ENCODE results near the gene RNGTT.
"Not testable (repeated sequence)": the region's sequence is repeated elsewhere in the genome, so short reads cannot be mapped to it uniquely, and the experiment has no call there.

RNGTT gene

DNA sequence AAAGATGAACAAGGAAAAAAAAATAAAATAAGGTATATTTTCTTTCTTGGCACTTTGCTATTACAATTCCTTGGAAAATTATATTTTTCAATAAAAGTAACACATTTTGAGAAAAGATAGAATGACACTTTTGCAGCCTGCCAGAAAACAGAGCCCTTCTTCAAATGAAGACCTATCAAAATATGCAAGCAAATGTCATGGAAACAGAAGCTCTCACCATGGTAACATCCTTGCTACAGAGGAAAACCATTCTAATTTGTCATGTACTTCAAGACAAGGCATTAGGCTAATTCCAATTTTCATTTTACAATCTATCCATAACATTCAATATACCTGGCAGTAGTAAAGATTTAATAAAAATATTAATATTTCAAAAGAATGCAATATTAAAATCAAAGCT, 177.9 kb downstream of the RNGTT start:
- DNase-seq = no peak

DNA sequence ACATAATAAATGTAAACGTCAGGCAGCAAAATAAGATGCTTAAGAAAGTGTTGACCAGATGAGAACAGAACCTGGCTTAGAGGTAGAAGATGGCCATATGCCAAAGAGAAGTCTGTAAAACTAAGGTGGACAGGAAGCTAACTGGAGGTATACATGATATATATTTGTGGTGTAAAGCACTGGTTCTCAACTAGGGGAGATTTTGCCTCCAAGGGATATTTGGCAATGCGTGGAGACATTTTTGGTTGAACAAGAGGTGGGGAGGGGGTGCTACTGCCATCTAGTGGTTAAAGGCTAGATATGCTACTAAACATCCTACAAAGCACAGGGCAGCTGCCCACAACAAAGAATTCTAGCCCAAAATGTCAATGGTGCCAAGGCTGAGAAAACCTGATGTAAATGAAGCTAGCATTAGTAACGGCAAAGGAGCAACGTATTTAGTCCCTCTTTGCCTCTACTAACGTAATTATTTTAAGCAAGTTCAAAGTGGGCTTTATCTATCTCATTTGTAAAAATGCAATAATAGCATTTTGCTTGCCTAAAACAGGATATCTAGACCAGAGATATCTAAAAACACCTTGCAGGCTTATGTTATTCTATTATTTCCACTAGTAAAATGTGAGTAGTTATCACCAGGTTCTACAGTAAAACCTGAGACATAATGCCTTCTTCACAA, 182.6 kb downstream of the RNGTT start:
- DNase-seq = peak; percentile 68

DNA sequence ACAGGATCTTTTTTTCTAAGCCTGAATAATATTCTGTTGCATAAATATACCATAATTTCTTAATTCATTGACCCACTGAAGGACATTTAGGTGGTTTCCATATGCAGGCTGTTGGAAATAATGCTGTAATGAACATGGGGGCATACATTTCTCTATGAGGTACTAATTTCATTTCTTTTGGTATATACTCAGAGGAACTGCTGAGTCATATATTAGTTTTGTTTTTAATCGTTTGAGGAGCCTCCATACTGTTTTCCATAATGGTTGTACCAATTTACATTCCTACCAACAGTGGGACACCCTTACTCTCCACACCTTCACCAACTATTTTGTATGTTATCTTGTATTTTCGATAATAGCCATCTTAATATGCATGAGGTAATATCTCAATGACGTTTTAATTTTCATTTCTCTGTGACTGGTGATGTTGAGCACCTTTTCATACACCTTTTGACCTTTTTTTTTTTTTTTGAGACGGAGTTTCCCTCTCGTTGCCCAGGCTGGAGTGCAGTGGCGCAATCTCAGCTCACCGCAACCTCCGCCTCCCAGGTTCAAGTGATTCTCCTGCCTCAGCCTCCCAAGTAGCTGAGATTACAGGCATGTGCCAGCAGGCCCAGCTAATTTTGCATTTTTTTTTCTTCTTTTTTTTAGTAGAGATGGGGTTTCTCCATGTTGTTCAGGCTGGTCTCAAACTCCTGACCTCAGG, 187.4 kb downstream of the RNGTT start:
- no peak for DNase-seq

DNA sequence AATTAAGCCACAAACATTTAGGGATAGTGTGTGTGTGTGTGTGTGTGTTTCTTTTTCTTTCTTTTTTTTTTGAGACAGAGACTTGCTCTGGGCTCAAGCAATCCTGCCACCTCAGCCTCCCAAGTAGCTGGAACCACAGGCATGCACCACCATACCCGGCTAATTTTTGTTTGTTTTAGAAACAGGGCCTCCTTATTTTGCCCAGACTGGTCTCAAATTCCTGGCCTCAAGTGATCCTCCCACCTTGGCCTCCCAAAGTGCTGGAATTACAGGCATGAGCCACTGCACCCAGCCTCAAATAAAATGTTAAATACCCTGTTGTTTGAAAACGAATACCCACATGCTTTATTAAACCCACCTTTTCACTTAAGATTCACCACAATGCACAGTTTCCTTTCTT, 195.3 kb downstream of the RNGTT start:
- DNase-seq = not testable (repeated sequence)

DNA sequence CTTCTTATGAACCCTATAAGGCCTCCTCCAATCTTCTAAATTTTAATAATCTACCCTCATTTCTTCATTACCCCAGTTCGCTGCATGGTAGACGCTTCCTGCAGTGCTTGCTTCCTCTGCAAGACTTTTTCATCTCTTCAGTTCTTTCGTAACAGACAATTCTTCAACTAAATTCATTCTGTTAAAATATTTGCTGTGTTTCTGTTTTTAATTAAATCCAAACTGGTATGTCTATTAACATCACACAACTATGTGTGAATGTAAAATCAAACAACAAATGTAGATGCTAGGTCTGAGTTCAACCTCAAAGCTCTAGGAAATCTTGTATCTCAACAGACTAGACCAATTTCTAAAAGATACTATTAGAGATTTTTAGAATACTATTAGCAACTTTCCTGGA, 199.3 kb downstream of the RNGTT start:
- no peak for DNase-seq

DNA sequence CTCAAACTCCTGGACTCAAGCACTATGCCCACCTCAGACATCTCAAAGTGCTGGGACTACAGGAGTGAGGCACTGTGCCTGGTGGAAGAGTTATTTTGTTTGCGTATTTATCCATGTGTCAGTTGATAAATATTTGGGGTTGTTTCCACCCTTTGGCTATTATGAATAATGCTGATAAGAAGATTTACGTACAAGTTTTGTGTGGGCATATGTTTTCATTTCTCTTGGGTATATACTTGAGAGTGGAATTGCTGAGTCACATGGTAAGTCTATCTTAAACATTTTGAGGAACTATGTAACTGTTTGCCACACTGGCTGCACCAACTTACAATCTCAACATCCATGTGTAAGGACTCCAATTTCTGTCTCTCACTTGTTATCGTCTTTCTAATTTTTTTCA, 200.3 kb downstream of the RNGTT start:
- peak; percentile 57 for DNase-seq

DNA sequence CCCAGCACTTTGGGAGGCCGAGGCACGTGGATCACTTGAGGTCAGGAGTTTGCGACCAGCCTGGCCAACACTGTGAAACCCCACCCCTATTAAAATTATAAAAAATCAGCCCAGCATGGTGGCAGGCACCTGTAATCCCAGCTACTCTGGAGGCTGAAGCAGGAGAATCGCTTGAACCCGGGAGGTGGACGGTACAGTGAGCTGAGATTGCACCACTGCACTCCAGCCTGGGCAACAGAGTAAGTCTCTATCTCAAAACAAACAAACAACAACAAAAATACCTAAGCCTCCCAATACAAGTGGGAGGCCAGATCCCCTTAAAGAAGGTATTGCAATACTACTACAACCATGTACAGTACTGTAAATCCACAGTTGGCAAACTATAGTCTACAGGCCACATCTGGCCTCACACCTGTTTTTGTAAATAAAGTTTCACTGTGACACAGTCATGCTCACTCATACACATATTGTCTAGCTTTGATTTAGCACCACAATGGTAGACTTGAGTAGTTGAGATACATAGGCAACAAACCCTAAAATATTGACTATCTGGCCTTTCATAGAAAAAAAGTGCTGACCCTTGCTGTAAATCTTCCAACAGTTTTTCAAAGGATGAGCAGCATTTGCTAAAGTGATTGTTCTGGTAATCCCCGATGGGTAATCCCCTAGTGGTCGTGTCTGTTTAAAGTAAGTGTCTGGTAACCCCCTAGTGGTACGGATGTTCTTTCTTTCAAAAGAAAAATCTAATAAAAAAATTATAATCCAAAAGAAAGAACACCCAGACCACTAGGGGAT, 202.0 kb downstream of the RNGTT start:
- no peak for DNase-seq

DNA sequence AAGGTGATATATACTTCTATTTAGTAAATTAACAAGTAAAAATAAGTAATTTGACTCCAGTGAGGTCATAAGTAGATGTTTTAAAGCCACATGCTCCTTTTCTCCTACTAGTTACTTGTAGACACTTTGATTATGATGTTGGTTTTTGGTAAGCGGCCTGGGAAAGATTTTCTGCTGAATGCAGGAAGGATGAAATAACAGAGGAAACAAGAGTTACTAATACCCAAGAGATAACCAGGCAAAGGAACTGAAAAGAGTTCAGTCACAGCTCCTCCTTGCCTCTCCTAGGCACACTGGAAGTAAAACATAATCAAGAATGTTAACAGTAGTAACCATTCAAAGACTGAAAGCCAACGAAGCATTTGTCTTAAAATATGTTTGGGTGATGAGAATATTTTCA, 203.3 kb downstream of the RNGTT start:
- no peak for DNase-seq

DNA sequence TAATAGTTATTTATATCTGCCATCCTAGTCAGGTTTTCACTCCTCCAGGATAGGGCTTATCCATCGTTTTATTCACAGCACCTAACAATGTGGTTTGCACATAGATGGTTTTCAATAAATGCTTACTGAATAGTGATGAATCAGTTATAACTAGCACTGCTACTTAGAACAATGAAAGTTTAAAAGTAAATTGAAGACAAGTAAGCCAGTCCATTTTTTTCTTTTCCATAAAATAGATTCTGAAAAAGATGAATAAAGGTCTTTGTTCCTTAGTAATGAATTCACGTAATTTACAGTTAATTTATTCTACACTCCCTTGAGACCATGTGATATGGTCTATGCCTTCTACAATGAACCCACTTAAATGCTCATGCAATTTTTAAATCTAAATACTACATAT, 212.5 kb downstream of the RNGTT start:
- no peak for DNase-seq

DNA sequence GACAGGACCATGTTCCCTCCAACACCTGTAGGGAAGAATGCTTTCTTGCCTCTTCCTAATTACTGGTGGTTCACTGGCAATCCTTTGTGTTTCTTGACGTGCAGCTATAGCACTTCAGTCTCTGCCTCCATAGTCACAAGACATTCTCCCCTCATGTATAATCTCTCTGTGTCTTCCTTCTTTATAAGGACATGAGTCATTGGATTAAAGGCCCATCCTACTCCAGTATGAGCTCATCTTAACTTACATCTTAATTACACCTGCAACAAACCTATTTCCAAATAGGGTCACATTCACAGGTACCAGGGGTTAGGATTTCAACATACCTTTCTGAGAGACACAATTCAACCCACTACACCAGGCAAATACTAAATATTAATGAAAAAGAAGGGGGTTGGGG, 213.6 kb downstream of the RNGTT start:
- DNase-seq = no peak

DNA sequence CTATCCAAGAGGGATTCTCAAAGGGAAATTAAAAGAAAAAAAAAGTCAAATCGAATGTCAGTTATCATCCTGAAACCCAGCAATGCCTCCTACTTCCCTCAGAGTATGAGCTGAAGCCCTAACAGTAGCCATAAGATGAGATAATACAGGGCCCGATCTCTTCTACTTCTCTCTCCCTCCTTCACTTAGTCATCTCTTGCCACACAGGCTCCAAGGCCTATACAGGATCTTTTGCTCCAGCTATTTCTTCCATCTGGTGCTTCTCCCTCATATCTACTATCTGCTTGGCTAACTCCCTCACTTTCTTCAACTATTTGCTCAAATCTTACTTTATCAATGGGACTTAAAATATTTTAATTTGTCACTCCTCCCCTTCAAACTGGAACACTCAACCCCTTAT, 215.3 kb downstream of the RNGTT start:
- peak; percentile 74 for DNase-seq

DNA sequence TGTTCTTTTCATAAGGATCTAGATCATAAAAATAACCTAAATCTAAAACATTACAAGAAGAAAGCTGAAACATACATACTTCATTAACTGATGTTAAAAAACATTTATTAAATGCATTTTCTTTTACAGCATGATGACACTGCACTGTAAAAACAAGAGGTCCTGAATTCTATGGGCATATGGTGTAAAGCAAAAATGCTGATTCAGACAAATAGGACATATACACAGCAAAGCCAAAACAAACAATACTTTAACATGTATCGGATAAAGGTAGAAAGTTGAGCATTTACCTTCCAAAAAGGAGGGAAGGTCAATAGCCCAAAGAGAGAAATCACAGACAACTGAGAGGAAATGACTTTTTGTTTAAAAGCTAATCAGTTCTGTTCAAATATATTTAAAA, 221.5 kb downstream of the RNGTT start:
- no peak for DNase-seq

DNA sequence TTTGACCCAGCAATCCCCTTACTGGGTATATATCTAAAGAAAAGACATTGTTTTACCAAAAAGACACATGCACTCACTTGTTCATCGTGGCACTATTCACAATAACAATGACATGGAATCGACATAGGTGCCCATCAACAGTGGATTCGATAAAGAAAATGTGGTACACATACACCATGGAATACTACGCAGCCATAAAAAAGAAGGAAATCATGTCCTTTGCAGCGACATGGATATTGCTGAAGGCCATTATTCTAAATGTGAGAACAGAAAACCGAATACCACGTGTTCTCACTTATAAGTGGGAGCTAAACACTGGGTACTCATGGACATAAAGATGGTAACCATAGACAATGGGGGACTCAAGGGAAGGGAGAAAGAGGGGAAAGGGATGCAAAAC, 222.3 kb downstream of the RNGTT start:
- no peak for DNase-seq

DNA sequence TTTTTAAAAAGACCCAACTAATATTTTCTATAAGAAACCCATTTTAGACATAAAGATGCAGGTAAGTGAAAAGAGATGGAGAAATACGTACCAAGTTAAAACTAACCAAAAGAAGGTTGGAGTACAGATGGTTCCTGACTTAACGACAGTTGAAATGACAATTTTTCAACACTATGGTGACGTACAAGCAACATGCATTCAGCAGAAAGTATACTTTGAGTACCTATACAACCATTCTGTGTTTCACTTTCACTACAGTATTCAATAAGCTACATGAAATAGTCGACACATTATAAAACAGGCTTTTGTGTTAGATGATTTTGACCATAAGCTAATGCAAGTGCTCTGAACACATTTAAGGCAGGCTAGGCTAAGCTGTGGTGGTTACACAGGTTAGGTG, 228.9 kb downstream of the RNGTT start:
- no peak for DNase-seq

DNA sequence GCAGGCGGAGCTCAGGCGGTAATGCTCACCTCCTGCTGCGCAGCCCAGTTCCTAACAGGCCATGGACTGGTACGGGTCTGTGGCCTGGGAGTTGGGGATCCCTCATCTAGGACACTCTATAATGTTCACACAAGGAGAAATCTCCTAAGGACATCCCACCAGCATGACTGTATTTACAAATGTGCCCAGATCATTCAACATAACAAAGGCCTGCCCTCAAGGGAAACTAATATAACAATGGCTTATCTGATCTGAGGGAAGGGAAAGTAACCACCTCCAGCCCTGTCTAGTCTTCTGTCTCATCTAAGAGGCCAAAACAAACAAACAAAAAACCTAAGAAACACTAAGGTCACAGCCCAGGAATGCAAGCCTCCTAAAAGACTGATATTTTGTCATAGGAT, 232.8 kb downstream of the RNGTT start:
- no peak for DNase-seq

DNA sequence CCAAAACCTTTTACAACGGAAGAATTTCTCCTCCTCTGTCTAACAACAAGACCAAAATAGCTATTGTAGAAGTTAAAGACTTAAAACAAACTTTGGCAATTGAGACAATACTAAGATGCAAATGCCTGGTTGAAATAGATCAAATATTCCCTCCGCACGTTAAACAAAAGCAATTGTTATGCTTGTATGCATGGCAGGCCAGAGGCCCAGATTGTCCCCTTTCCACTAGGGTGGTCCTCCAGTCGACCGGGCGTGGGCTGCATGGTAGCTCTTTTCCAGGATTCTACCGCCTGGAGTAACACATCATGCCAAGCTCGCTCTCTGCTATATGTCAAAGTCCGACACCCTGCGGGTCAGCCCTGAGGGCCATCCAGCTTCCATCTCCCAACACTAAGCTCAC, 234.7 kb downstream of the RNGTT start:
- no peak for DNase-seq

DNA sequence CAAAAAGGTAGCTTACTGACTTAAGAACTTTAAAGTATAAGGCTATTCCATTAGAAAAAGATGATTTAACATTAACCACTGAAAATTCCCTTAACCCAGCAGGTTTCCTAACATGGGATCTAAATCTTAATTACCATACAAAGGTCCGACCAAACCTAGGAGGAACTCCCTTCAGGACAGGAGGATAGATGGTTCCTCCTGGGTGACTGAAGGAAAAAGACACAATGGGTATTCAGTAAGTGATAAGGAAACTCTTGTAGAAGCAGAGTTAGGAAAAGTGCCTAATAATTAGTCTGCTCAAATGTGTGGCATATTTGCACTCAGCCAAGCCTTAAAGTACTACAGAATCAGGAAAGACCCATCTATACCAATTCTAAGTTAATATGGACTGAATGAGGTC, 237.0 kb downstream of the RNGTT start:
- not testable (repeated sequence) for DNase-seq

DNA sequence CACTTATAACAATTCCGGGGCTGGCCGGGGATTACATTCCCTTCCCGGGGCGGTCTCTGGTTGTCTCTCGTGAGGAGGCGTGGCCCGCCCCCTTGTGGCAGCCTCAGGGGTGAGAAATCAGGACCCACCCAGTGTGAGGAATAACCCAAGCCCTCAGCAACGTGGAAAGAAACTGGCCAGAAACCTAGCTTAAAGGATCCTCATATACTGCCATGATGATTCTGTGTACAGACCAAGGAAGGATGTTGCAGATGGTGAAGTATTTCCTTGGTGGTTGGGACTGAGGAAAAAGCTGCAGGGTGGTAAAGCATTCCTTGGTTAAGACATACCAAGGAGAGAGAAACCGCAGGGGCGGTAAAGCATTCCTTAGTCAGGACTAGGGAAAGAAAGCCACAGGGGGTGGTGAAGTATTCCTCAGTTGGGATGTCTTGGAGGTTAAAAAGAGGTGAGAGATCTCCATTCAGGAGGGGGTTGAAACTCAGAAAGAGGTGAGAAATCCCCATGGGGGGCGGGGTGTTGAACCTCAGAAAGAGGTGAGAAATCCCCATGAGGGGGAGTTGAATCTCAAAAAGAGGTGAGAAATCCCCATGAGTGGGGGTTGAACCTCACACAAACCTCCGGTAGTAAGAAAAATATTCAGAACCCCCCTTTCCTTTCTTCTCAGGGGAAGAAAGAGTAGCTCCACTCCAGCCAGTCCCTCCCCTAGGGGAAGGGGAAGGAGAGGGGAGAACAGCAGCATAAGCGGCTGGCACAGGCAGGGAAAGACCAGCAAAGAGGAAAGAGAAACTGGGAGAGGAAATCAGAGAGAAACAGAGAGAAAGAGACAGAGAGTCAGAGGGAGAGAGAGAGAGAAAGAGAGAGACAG, 238.1 kb downstream of the RNGTT start:
- no peak for DNase-seq

DNA sequence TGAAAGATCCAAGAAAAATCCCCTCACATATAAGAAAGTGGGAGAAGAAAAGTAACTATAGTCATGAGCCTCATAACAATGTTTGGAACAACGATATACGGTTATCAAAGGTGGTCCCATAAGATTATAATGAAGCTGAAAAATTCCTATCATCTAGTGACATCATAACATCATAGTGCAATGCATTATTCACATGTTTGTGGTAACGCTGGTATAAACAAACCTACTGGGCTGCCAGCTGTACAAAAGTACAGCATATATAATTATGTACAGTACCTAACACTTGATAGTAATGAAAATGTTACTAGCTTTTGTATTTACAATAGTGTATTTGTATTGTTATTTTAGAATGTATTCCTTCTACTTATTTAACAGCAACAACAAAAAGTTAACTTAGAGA, 240.7 kb downstream of the RNGTT start:
- DNase-seq = no peak

DNA sequence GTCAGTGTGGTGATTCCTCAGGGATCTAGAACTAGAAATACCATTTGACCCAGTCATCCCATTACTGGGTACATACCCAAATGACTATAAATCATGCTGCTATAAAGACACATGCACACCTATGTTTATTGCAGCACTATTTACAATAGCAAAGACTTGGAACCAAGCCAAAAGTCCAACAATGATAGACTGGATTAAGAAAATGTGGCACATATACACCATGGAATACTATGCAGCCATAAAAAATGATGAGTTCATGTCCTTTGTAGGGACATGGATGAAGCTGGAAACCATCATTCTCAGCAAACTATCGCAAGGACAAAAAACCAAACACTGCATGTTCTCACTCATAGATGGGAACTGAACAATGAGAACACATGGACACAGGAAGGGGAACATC, 247.0 kb downstream of the RNGTT start:
- not testable (repeated sequence) for DNase-seq

DNA sequence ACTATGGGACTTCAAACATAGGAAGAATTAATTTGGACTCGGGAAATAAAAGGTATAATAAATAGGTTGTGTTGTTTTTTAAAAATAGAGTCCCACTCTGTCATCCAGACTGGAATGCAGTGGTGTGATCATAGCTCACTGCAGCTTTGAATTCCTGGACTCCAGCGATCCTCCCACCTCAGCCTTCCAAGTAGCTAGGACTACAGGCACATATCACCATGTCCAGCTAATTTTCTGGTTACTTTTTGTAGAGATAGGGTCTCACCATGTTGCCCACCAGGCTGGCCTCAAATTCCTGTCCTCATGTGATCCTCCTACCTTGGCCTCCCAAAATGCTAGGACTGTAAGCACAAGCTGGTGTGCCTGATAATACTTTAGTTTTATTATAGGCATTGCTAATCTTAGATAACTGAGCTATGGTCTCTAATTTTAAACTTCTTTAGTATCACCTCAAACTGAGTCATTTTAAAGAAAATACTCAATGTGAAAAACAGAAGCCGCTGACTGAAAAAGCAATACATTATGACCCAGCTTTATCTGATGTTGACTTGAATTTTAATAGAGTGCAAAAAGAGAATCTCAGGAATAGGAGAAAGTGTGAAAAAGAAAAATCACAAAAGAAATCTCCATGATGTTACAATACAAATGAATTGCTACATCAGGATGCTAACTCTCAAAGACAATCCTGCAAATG, 251.0 kb downstream of the RNGTT start:
- DNase-seq = no peak

DNA sequence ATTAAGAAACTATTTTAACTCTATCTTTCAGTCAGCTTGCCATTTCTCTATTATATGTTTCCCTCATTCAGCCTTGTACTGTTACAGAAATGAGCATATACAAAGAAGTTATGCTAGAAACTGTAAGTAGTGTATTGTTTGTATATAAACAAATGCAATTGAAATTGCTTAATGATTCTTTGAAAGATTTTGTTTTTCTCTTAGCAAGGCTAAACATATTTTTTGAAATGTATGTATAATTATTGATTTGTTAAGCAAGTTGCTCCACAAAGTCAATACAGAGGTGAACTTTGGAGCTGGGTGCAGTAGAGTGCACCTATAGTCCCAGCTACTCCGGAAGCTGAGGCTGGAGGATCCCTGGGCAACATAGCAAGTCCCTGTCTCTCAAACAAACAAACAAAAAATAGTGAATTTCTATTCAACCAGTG, 253.6 kb downstream of the RNGTT start:
- no peak for DNase-seq

Data from MV-4-11 (cell line).